Left lung (tissue), 10 donors: ENCODE measurements around the gene UBE2F. TPM values are rescaled to one million over a fixed set of nuclear protein-coding genes. Genes with fewer than 3 reads are reported as not detected.

ENCODE experiments used
- ATAC-seq: fragments of 200-7000 bp; cut with Tn5 transposase; one replicate; pipeline ENCODE4 v1.9.1; 2020; ENCODE audit warnings: moderate library complexity
- DNase-seq, 4 donors: peaks; one replicate each; pipeline ENCODE4 v3.0.0-alpha.2; 2013 to 2020
- H3K27ac ChIP-seq, 2 donors: fragments of 200-600 bp; sonication (generic) in 1 of 2; one replicate each; pipeline versions ENCODE4 v1.5.0 to v1.8.0; 2020 to 2021
- H3K27me3 ChIP-seq, 2 donors: fragments of 200-600 bp; sonication (generic) in 1 of 2; one replicate each; pipeline versions ENCODE4 v1.5.0 to v1.8.0; 2020 to 2021
- H3K36me3 ChIP-seq, 2 donors: fragments of 200-600 bp; sonication (generic) in 1 of 2; one replicate each; pipeline versions ENCODE4 v1.5.0 to v1.8.0; 2020 to 2021
- H3K4me1 ChIP-seq, 2 donors: fragments of 200-600 bp; one replicate each; pipeline ENCODE4 v1.8.0; 2021
- H3K4me3 ChIP-seq, 2 donors: fragments of 200-600 bp; sonication (generic) in 1 of 2; one replicate each; pipeline versions ENCODE4 v1.5.0 to v1.8.0; 2020 to 2021; ENCODE audit warnings: mild to moderate bottlenecking in 1 of 2
- H3K9me3 ChIP-seq, 2 donors: fragments of 200-600 bp; sonication (generic) in 1 of 2; one replicate each; pipeline versions ENCODE4 v1.5.0 to v1.8.0; 2020 to 2021
- intact Hi-C, 2 donors: fragments of 100-400 bp; cut with DNase I; formaldehyde crosslinking; loops; one replicate each; pipeline versions ENCODE4 v1.11.2 to v1.14.2; 2022
- polyA plus RNA-seq, 6 donors: library from polyadenylated mRNA; unstranded; fragments of 120-200 nt; gene quantifications; one replicate each; pipeline ENCODE4 v1.2.1, GENCODE V29; 2013; ENCODE audit not compliant: insufficient read length in 6 of 6
- total RNA-seq, 2 donors: library from RNA; stranded (reverse); fragmentation: NEBNext Ultra II Directional; extraction: Animal tissue kit (Norgen Biotek cat#: 25700); gene quantifications; one replicate each; pipeline ENCODE4 v1.2.1, GENCODE V29; 2021
- TF ChIP-seq, protein P1 (sequence below), 2 donors: fragments of 200-600 bp; sonication (generic) in 1 of 2; IDR thresholded peaks; one replicate each; pipeline versions ENCODE4 v1.5.0 to v1.8.0; 2021; ENCODE audit warnings: antibody characterized with exemption in 2 of 2
- donor health status: DM: no; HTN: yes; CAD: no.
- donor health status: DM: no; HTN: no; CAD: no.

UBE2F gene
- total and polyA plus RNA-seq, 8 donors, result 33.9 to 58.9 (median 34.7) TPM

DNA sequence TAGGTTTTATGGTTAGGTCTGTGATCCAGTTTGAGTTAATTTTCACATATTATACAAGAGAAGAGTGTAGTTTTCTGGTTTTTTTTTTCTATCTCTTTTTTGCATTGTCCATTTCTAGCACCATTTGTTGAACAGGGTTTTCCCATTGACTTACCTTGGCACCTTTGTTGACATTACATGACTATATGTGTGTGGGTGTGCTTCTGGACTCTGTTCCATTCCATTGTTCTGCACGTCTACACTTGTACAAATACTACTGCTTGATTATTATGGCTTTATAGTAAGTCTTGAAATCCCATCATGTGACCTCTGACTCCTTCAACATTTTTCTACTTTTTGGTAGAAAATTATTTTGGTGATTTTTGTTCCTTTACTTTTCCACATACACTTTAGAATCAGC lies 38.7 kb downstream of the UBE2F start:
- intact Hi-C loops, result no loop called here
- Histone ChIP-seq H3K4me3 (no peak overlapping the region), H3K27ac (no peak overlapping the region), H3K4me1 (no peaks in the 10 kb centered on the region), H3K36me3 (peaks cover 0 to 16% of the 10 kb centered on the region in 2 donors), H3K9me3 (no peaks in the 10 kb centered on the region), H3K27me3 (no peaks in the 10 kb centered on the region)
- ATAC-seq (no peak), DNase-seq (no peak)
- TF ChIP-seq, protein P1, sequence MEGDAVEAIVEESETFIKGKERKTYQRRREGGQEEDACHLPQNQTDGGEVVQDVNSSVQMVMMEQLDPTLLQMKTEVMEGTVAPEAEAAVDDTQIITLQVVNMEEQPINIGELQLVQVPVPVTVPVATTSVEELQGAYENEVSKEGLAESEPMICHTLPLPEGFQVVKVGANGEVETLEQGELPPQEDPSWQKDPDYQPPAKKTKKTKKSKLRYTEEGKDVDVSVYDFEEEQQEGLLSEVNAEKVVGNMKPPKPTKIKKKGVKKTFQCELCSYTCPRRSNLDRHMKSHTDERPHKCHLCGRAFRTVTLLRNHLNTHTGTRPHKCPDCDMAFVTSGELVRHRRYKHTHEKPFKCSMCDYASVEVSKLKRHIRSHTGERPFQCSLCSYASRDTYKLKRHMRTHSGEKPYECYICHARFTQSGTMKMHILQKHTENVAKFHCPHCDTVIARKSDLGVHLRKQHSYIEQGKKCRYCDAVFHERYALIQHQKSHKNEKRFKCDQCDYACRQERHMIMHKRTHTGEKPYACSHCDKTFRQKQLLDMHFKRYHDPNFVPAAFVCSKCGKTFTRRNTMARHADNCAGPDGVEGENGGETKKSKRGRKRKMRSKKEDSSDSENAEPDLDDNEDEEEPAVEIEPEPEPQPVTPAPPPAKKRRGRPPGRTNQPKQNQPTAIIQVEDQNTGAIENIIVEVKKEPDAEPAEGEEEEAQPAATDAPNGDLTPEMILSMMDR (IDR thresholded peaks at IDR 0.05), result no peak

DNA sequence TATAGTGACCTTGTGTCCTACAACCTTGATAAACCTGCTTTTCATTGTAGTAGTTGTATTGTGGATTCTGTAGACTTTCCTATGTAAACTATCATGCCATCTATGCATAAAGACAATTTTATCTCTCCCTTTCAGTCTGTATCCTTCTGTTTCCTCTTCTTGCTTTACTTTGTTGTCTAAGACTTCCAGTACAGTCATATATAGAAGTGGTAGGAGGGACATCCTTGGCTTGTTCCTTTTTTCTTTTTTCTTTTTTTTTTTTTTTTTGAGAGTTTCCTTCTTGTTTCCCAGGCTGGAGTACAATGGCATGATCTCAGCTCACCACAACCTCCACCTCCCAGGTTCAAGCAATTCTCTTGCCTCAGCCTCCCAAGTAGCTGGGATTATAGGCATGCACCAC lies 39.7 kb downstream of the UBE2F start:
- intact Hi-C loops, result no loop called here
- Histone ChIP-seq H3K4me3 (no peak overlapping the region), H3K4me1 (no peaks in the 10 kb centered on the region), H3K27ac (no peak overlapping the region), H3K9me3 (no peaks in the 10 kb centered on the region), H3K36me3 (peaks cover 0 to 18% of the 10 kb centered on the region in 2 donors), H3K27me3 (no peaks in the 10 kb centered on the region)
- no peak for ATAC-seq
- DNase-seq, result no peak
- TF ChIP-seq, protein P1 (IDR thresholded peaks at IDR 0.05), result no peak

DNA sequence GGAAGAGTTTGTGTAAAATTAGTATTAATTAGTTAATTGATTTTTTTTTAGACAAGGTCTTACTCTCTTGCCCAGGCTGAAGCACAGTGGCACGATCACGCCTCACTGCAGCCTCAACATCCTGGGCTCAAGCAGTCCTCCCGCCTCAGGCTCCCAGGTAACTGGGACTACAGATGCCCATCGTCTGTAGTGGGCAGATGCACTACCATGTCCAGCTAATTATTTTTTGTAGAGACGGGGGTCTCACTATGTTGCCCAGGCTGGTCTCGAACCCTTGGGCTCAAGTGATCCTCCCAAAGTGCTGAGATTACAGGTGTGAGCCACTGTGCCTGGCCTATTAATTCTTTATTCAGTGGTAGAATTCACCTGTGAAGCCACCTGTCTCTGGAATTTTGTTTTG lies 41.1 kb downstream of the UBE2F start:
- TF ChIP-seq, protein P1 (IDR thresholded peaks at IDR 0.05), result no peak
- Histone ChIP-seq H3K36me3 (peaks cover 0 to 19% of the 10 kb centered on the region in 2 donors), H3K4me3 (no peak overlapping the region), H3K27me3 (no peaks in the 10 kb centered on the region), H3K4me1 (no peaks in the 10 kb centered on the region), H3K9me3 (no peaks in the 10 kb centered on the region), H3K27ac (no peak overlapping the region)
- intact Hi-C loops, result no loop called here
- ATAC-seq, result no peak
- no peak for DNase-seq

DNA sequence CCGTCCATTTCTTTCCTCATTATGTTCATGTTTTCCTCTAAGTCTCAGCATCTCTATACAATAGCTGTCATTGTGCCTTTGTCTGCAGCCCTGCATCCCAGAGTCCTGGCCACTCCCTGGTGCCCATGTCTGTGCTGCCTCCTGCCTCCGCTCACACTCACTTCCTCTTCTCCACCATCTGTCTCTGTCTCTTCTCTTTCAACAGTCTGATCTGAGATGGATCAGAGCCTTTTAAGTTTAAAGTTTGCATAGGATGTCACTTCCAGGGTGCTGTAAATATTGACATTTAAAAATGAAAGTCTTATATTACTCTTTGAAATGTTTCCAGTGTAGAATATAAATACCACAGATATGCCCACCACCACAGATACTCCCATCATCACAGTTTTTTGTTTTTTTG lies 42.7 kb downstream of the UBE2F start:
- no peak for DNase-seq
- H3K9me3 ChIP-seq, result no peaks in the 10 kb centered on the region
- intact Hi-C loops, result no loop called here
- H3K4me3 ChIP-seq, result no peak overlapping the region
- no peak overlapping the region for H3K27ac ChIP-seq
- no peak for ATAC-seq
- no peaks in the 10 kb centered on the region for H3K27me3 ChIP-seq
- no peaks in the 10 kb centered on the region for H3K4me1 ChIP-seq
- TF ChIP-seq, protein P1 (IDR thresholded peaks at IDR 0.05), result no peak
- peaks cover 0 to 28% of the 10 kb centered on the region in 2 donors for H3K36me3 ChIP-seq

DNA sequence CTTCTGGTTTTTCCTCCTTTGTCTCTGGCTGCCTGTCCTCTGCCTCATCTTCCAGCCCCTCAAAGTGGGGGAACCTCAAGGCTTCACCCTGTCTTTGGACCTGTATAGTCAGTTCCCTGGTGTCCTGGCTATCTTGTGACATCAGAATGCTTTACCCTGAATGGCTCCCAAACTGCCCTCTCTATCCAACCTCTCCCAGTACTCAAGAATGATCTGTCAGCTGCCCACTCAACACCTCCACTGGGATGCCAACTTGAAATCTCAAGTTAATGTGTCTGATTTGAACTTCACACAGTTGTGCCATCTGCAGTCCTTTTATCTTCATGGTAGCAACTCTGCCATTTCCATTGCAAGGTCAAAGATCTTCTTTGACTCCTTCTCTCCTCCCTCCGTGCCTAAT lies 43.8 kb downstream of the UBE2F start:
- H3K36me3 ChIP-seq, result peaks cover 0 to 28% of the 10 kb centered on the region in 2 donors
- H3K4me3 ChIP-seq, result no peak overlapping the region
- DNase-seq (no peak), ATAC-seq (no peak)
- H3K9me3 ChIP-seq, result no peaks in the 10 kb centered on the region
- no peak overlapping the region for H3K27ac ChIP-seq
- intact Hi-C loops, result no loop called here
- TF ChIP-seq, protein P1 (IDR thresholded peaks at IDR 0.05), result no peak
- H3K27me3 ChIP-seq, result no peaks in the 10 kb centered on the region
- H3K4me1 ChIP-seq, result no peaks in the 10 kb centered on the region
